Measurements from ENCODE around the gene UNC5A. TPM values are rescaled to one million over a fixed set of nuclear protein-coding genes. Genes with fewer than 3 reads are reported as not detected.

UNC5A gene
- total and polyA plus RNA-seq, 12 donors, result 0.01 to 0.35 (median 0.08) TPM; not detected in 7

- H3K9me3 ChIP-seq, result no peaks in the 10 kb centered on the region
- intact Hi-C loops (cut with DNase I), result loop anchor here in 4 of 10 donors (10.0 kb wide), 2 partner anchors 145 to 155 kb away; no protein-coding TSS in a partner anchor
- ATAC-seq (no peak), DNase-seq (no peak)
- no peaks in the 10 kb centered on the region for H3K36me3 ChIP-seq
- H3K27me3 ChIP-seq, result peaks cover 11 to 93% (median 85%) of the 10 kb centered on the region in 7 donors
- H3K4me1 ChIP-seq, result peaks cover 2 to 19% (median 16%) of the 10 kb centered on the region in 9 donors
- WGBS, 2 donors, result 0 to 1% methylated on average over 44 to 48 of the region's 48 CpGs
- H3K4me3 ChIP-seq, result peak overlapping the region in 9 of 10 donors; percentile 19 to 46 (median 34)
- TF ChIP-seq, protein P1, sequence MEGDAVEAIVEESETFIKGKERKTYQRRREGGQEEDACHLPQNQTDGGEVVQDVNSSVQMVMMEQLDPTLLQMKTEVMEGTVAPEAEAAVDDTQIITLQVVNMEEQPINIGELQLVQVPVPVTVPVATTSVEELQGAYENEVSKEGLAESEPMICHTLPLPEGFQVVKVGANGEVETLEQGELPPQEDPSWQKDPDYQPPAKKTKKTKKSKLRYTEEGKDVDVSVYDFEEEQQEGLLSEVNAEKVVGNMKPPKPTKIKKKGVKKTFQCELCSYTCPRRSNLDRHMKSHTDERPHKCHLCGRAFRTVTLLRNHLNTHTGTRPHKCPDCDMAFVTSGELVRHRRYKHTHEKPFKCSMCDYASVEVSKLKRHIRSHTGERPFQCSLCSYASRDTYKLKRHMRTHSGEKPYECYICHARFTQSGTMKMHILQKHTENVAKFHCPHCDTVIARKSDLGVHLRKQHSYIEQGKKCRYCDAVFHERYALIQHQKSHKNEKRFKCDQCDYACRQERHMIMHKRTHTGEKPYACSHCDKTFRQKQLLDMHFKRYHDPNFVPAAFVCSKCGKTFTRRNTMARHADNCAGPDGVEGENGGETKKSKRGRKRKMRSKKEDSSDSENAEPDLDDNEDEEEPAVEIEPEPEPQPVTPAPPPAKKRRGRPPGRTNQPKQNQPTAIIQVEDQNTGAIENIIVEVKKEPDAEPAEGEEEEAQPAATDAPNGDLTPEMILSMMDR (IDR thresholded peaks at IDR 0.05), result no peak
- H3K27ac ChIP-seq, result no peak overlapping the region
Measured at GRCh38 chr5:176809544-176810080, 747 bp upstream of the UNC5A start.

- Histone ChIP-seq H3K27me3 (peaks cover 11 to 96% (median 88%) of the 10 kb centered on the region in 7 donors), H3K36me3 (no peaks in the 10 kb centered on the region), H3K9me3 (no peaks in the 10 kb centered on the region), H3K4me1 (peaks cover 2 to 19% (median 16%) of the 10 kb centered on the region in 9 donors), H3K4me3 (peak overlapping the region in 9 of 10 donors; percentile 8 to 49 (median 37)), H3K27ac (no peak overlapping the region)
- 2 to 3% methylated on average over 55 to 68 of the region's 68 CpGs for WGBS, 2 donors
- no peak for DNase-seq
- TF ChIP-seq, protein P1 (IDR thresholded peaks at IDR 0.05), result no peak
- intact Hi-C loops (cut with DNase I), result loop anchor here in 4 of 10 donors (10.0 kb wide), 2 partner anchors 146 to 156 kb away; no protein-coding TSS in a partner anchor
- peak in 1 of 8 donors; percentile 34 for ATAC-seq
Measured at GRCh38 chr5:176810687-176811501, 535 bp downstream of the UNC5A start.

GRCh38 chr5:176812269-176813259 lies 2.2 kb downstream of the UNC5A start:
- intact Hi-C loops (cut with DNase I), result loop anchor here in 4 of 10 donors (10.0 kb wide), 2 partner anchors 148 to 158 kb away; no protein-coding TSS in a partner anchor
- DNase-seq (no peak), ATAC-seq (peak in 1 of 8 donors; percentile 17)
- TF ChIP-seq, protein P1 (IDR thresholded peaks at IDR 0.05), result peak in 7 of 9 donors; percentile 32 to 57 (median 41)
- Histone ChIP-seq H3K27ac (no peak overlapping the region), H3K27me3 (peaks cover 16 to 97% (median 95%) of the 10 kb centered on the region in 7 donors), H3K4me1 (peaks cover 2 to 27% (median 19%) of the 10 kb centered on the region in 9 donors), H3K36me3 (no peaks in the 10 kb centered on the region), H3K4me3 (no peak overlapping the region), H3K9me3 (no peaks in the 10 kb centered on the region)
- 34 to 37% methylated on average over 37 of the region's 37 CpGs for WGBS, 2 donors
